SK-MEL-5 (cell line): ENCODE measurements around the gene STRIP2. TPM values are rescaled to one million over a fixed set of nuclear protein-coding genes. Genes with fewer than 3 reads are reported as not detected.
"Not testable (repeated sequence)": the region's sequence is repeated elsewhere in the genome, so short reads cannot be mapped to it uniquely, and the experiment has no call there.

Experiments used
- DNase-seq: peaks from one replicate; pipeline ENCODE4 v3.0.0-alpha.2; 2016; ENCODE audit warnings: low read depth, low spot score
- in situ Hi-C: cut with HindIII; loops from 2 replicates; pipeline ENCODE4 v1.10.0; 2016; ENCODE audit warnings: low sequenced_read_pairs, high pct_unique_total_duplicates, low pct_unique_long_range_greater_than_20kb
- small RNA-seq, 2 experiments: library from RNA; depleted of rRNA; stranded (forward); fragments of <200 nt; gene quantifications; one replicate each; pipeline ENCODE3, GENCODE V24; 2014
- total RNA-seq: library from RNA; depleted of rRNA; stranded (reverse); fragments of >200 nt; shearing (Covaris generic); gene quantifications from 2 replicates; pipeline ENCODE4 v1.2.3, GENCODE V29; 2014; rRNA removed

STRIP2 gene
- total RNA-seq, 1 experiment from 2014 or later: 12.1 TPM

DNA sequence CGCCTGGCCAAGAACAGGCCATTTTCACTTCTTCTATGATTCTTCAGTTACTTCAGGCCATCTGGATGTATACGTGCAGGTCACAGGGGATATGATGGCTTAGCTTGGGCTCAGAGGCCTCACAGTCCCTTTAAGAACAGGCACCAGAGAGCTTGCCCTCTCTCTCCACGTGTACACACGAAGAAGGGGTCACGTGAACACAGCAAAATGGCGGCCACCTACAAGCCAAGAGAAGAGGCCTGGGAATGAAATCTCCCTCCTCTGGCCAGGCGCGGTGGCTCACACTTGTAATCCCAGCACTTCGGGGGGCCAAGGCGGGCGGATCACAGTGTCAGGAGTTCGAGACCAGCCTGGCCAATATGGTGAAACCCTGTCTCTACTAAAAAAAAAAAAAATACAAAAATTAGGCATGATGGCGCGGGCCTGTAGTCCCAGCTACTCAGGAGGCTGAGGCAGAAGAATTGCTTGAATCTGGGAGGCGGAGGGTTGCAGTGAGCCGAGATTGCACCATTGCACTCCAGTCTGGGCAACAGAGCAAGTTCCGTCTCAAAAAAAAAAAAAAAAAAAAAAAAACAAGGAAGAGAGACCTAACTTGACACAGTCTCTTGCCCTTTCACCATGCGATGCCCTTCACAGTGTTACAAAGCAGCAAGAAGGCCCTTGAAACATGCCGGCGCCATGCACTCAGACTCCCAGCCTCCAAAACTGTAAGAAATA, 100.5 kb downstream of the STRIP2 start:
- in situ Hi-C loops, DNase-seq: not testable (repeated sequence)

DNA sequence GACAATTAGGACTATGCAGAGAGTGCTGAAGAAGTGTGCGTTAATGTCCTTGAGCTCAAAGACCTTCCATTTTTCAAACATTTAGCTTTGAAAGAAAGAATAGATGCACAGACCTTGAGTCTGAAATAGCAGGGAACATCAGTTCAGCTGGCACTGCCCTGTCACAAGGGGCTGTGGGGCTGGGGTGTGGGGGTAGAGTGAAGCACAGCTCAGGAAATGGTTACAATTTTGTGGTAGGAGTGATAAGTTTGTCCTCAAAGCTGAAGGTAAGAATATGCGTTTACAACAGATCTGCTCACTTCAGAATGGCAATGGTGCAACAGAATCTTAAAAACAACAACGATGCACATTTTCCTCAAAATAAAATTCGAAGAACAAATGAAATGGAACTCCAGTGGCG, 101.7 kb downstream of the STRIP2 start:
- in situ Hi-C loops: no loop called here
- DNase-seq: no peak

DNA sequence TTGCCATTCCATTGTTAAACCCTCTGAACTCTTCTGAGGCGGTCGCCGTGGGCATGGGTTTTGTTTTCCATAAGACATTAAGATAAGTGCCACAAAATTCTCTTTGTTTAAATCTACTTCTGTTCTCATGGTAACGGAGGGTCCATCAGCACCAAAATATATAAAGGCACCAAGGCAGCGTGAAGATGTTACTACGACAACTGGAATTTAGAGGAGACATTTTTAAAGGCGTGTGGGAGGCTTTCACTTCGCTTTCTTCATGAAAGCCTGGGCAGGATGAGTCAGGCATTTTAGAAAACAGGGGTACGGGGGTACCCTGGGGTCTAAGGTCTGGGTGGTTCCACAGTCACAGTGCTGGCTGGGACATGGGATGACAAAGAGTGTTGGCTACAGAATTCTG, 102.1 kb downstream of the STRIP2 start:
- no peak for DNase-seq
- in situ Hi-C loops: no loop called here

Small RNA genes within 50 kb of the gene (small RNA-seq; reads per million reads assigned to genes)
- gene AC009244.1 (0 reads per million in 2 experiments), gene RNU1-72P (0 reads per million in 2 experiments), gene SNRPGP3 (0 reads per million in 2 experiments)

Other genes starting within 250 kb of the STRIP2 start
- gene SMO, start 245.8 kb upstream of the STRIP2 start, total RNA-seq: 25.8 and 29.6 TPM in 2 replicates
- 30.1 and 36.6 TPM in 2 replicates for gene AHCYL2, start 209.4 kb upstream of the STRIP2 start, total RNA-seq
- 0.98 and 1.4 TPM in 2 replicates for gene SMKR1, start 68.1 kb downstream of the STRIP2 start, total RNA-seq
- gene NRF1, start 177.3 kb downstream of the STRIP2 start, total RNA-seq: 6.7 and 12.4 TPM in 2 replicates